ENCODE measurements around the gene ARHGAP15.

Gene ARHGAP15

GRCh38 chr2:143140864-143141661 is 11.8 kb downstream of the ARHGAP15 start:
- peak overlapping the region; percentile 25 for H3K4me3 ChIP-seq (ENCODE audit: low read depth, low read length)
- DNase-seq (ENCODE audit: low read depth): no peak

DNA sequence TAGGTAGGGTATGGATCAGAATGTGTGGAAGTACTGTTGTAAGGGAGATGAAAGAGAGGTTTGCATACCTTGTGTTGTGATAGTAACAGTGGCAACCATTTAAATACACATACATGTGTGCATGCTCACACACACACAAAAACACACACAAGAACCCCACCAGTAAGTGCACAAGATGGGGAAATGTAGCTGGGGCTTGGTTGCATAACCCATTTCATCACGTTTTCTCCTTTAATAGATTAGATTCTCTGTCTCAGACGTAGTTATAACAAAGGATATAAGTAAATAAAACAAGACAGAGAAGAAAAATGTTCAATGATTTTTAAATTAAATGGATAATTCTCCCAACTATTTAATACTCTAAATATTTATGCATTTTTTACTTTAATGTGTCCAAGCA is 13.4 kb downstream of the ARHGAP15 start:
- no peak for DNase-seq (ENCODE audit: low read depth)
- H3K4me3 ChIP-seq (ENCODE audit: low read depth, low read length): no peak overlapping the region
- no peak for TF ChIP-seq CTCF (IDR thresholded peaks at IDR 0.05; ENCODE audit: low read depth, low read length, missing control alignments)

More at GRCh38 chr2:143140864-143141661, 11.8 kb downstream of the ARHGAP15 start:
- TF ChIP-seq CTCF (IDR thresholded peaks at IDR 0.05; ENCODE audit: low read depth, low read length, missing control alignments): no peak

DNA sequence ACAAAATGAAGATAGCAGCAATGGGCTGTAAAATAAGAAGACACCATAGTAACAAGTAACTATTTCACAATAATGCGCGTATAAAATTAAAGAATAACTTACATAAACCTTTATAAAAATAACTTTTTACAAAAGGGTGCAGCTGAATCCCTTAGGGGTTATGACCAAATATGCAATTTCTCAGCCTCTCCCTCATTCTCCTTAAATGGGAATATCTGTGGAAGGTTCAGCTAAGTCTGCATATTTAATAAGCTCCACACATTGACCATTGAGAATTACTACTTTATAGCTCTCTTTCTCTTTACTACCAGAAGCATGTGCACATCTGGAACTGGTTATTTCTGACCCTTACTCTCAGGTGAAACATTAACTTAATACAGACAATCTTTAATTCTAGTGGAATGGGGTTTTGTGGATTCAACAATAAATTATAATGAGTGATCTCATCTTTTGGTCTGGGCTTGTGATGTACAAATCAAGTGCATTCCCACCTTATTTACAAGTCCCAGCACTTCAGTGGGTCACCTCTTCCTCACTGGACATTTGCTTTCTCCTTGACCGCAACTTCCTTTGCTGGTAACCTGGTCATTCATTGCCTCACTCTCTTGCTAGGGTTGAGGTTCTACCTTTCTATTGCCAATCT is 15.7 kb downstream of the ARHGAP15 start:
- DNase-seq (ENCODE audit: low read depth): no peak
- no peak for TF ChIP-seq CTCF (IDR thresholded peaks at IDR 0.05; ENCODE audit: low read depth, low read length, missing control alignments)
- no peak overlapping the region for H3K4me3 ChIP-seq (ENCODE audit: low read depth, low read length)

DNA sequence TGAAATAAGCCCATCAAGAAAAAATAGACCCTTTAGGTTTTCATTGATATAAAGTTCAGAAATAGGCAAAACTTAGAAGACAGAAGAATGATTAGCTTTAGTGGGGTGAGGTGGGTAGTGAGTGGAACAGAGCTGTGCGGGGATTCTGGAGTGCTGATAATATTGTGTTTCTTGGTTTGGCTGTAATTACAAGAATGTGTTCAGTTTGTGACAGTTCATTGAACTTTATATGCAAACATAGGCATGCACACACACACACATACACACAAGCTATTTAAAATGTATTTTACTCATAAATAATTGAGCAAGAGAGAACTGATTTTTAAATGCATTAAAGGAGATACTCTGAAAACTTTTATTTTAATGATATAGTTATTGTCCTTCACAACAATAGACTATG is 17.1 kb downstream of the ARHGAP15 start:
- TF ChIP-seq CTCF (IDR thresholded peaks at IDR 0.05; ENCODE audit: low read depth, low read length, missing control alignments): no peak
- H3K4me3 ChIP-seq (ENCODE audit: low read depth, low read length): no peak overlapping the region
- DNase-seq (ENCODE audit: low read depth): no peak

GRCh38 chr2:143146815-143147530 is 17.8 kb downstream of the ARHGAP15 start:
- TF ChIP-seq CTCF (IDR thresholded peaks at IDR 0.05; ENCODE audit: low read depth, low read length, missing control alignments): no peak
- no peak for DNase-seq (ENCODE audit: low read depth)
- no peak overlapping the region for H3K4me3 ChIP-seq (ENCODE audit: low read depth, low read length)

GRCh38 chr2:143148011-143148410 is 18.8 kb downstream of the ARHGAP15 start:
- H3K4me3 ChIP-seq (ENCODE audit: low read depth, low read length): no peak overlapping the region
- no peak for TF ChIP-seq CTCF (IDR thresholded peaks at IDR 0.05; ENCODE audit: low read depth, low read length, missing control alignments)

More at GRCh38 chr2:143148011-143148410, 18.8 kb downstream of the ARHGAP15 start:
- no peak for DNase-seq (ENCODE audit: low read depth)

All from GM12864 (cell line).